ENCODE measurements around the gene JAKMIP2. TPM values are rescaled to one million over a fixed set of nuclear protein-coding genes. Genes with fewer than 3 reads are reported as not detected.

JAKMIP2 gene
- total and polyA plus RNA-seq, 10 of the 15 experiments (the other 5 are each of a cell fraction or from before 2014, with no cell fraction given) = 0.51 to 1.8 (median 0.89) TPM

DNA sequence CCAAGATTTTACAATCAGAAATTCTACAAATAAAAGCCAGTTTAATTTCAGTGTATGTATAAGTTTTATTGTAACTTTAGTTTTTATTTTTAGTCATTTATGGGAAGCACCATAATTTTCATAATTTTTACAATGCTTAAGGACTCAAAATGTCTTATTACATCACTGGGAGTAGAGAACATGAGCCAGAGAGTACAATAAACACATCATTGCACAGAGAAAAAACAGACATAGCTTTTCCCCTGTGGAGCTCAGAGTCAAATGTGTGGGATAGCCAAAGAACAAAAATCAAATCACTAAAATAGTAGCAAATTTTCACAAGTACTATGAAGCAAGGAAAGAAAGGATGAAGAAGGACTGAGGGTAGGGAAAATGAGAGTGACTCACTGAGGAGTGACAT, 5.5 kb upstream of the JAKMIP2 start:
- H3K36me3 ChIP-seq (ENCODE audit: control insufficient read depth in 2 of 2, insufficient read depth in 2 of 2, low read length in 1 of 2) = no peaks in the 10 kb centered on the region
- no peak for FAIRE-seq
- CTCF ChIA-PET = no interaction called here
- SMC1A ChIA-PET (ENCODE audit: uncharacterized antibody, unreplicated experiment) = no interaction called here
- no peak overlapping the region for H3K27ac ChIP-seq (ENCODE audit: control insufficient read depth, insufficient read depth)
- no peaks in the 10 kb centered on the region for H3K9me3 ChIP-seq (replicated peaks; ENCODE audit: control insufficient read depth, insufficient read depth, low read length)
- intact Hi-C loops (cut with micrococcal nuclease; ENCODE audit: unreplicated experiment) (no loop called here), in situ Hi-C loops (cut with MboI) (no loop called here)
- no peak overlapping the region for H3K4me2 ChIP-seq (ENCODE audit: control insufficient read depth, insufficient read depth)
- H3K79me2 ChIP-seq (ENCODE audit: control insufficient read depth, insufficient read depth, low read length) = no peaks in the 10 kb centered on the region
- H4K20me1 ChIP-seq (ENCODE audit: control insufficient read depth, insufficient read depth) = no peaks in the 10 kb centered on the region
- POLR2A ChIA-PET = interaction anchor here (0.5 kb wide), 1 partner anchor 335 kb away, joined by 3 read pairs; no protein-coding TSS in a partner anchor
- no peak for ATAC-seq
- RAD21 ChIA-PET (ENCODE audit: unreplicated experiment) = no interaction called here
- no peak overlapping the region for H3K4me3 ChIP-seq
- H2AFZ ChIP-seq (ENCODE audit: control insufficient read depth, low read depth, low read length) = no peak overlapping the region
- H3K4me1 ChIP-seq (ENCODE audit: control insufficient read depth, insufficient read depth, low read length) = no peaks in the 10 kb centered on the region
- DNase-seq (ENCODE audit: low read depth, low spot score) = no peak
- H3K9ac ChIP-seq (ENCODE audit: control insufficient read depth, insufficient read depth, low read length) = no peak overlapping the region
- no TSS peak for BruUV-seq (replicated peaks)
- no peaks in the 10 kb centered on the region for H3K27me3 ChIP-seq (replicated peaks in 1 of 2; ENCODE audit: control insufficient read depth in 2 of 2, insufficient read depth in 2 of 2, low read length in 1 of 2)
- TF ChIP-seq, protein P1, sequence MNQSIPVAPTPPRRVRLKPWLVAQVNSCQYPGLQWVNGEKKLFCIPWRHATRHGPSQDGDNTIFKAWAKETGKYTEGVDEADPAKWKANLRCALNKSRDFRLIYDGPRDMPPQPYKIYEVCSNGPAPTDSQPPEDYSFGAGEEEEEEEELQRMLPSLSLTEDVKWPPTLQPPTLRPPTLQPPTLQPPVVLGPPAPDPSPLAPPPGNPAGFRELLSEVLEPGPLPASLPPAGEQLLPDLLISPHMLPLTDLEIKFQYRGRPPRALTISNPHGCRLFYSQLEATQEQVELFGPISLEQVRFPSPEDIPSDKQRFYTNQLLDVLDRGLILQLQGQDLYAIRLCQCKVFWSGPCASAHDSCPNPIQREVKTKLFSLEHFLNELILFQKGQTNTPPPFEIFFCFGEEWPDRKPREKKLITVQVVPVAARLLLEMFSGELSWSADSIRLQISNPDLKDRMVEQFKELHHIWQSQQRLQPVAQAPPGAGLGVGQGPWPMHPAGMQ (IDR thresholded peaks at IDR 0.05; ENCODE audit: borderline replicate concordance) = no peak
- TF ChIP-seq, protein P2, sequence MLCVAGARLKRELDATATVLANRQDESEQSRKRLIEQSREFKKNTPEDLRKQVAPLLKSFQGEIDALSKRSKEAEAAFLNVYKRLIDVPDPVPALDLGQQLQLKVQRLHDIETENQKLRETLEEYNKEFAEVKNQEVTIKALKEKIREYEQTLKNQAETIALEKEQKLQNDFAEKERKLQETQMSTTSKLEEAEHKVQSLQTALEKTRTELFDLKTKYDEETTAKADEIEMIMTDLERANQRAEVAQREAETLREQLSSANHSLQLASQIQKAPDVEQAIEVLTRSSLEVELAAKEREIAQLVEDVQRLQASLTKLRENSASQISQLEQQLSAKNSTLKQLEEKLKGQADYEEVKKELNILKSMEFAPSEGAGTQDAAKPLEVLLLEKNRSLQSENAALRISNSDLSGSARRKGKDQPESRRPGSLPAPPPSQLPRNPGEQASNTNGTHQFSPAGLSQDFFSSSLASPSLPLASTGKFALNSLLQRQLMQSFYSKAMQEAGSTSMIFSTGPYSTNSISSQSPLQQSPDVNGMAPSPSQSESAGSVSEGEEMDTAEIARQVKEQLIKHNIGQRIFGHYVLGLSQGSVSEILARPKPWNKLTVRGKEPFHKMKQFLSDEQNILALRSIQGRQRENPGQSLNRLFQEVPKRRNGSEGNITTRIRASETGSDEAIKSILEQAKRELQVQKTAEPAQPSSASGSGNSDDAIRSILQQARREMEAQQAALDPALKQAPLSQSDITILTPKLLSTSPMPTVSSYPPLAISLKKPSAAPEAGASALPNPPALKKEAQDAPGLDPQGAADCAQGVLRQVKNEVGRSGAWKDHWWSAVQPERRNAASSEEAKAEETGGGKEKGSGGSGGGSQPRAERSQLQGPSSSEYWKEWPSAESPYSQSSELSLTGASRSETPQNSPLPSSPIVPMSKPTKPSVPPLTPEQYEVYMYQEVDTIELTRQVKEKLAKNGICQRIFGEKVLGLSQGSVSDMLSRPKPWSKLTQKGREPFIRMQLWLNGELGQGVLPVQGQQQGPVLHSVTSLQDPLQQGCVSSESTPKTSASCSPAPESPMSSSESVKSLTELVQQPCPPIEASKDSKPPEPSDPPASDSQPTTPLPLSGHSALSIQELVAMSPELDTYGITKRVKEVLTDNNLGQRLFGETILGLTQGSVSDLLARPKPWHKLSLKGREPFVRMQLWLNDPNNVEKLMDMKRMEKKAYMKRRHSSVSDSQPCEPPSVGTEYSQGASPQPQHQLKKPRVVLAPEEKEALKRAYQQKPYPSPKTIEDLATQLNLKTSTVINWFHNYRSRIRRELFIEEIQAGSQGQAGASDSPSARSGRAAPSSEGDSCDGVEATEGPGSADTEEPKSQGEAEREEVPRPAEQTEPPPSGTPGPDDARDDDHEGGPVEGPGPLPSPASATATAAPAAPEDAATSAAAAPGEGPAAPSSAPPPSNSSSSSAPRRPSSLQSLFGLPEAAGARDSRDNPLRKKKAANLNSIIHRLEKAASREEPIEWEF (IDR thresholded peaks at IDR 0.05; ENCODE audit: insufficient replicate concordance, low read depth, low read length) = no peak
- no peak for TF ChIP-seq TAF1 (IDR thresholded peaks at IDR 0.05; ENCODE audit: borderline replicate concordance, low read depth, low read length)
- TF ChIP-seq, protein P3, sequence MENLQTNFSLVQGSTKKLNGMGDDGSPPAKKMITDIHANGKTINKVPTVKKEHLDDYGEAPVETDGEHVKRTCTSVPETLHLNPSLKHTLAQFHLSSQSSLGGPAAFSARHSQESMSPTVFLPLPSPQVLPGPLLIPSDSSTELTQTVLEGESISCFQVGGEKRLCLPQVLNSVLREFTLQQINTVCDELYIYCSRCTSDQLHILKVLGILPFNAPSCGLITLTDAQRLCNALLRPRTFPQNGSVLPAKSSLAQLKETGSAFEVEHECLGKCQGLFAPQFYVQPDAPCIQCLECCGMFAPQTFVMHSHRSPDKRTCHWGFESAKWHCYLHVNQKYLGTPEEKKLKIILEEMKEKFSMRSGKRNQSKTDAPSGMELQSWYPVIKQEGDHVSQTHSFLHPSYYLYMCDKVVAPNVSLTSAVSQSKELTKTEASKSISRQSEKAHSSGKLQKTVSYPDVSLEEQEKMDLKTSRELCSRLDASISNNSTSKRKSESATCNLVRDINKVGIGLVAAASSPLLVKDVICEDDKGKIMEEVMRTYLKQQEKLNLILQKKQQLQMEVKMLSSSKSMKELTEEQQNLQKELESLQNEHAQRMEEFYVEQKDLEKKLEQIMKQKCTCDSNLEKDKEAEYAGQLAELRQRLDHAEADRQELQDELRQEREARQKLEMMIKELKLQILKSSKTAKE (IDR thresholded peaks at IDR 0.05; ENCODE audit: low read depth, poor library complexity, severe bottlenecking) = no peak
- TF ChIP-seq BCL11A (IDR thresholded peaks at IDR 0.05; ENCODE audit: low read depth, low read length) = no peak
- TF ChIP-seq SMARCA5 (IDR thresholded peaks at IDR 0.05) = no peak
- TF ChIP-seq ZNF622 (IDR thresholded peaks at IDR 0.05) = no peak
- no peak for TF ChIP-seq NFXL1 (IDR thresholded peaks at IDR 0.05; ENCODE audit: borderline replicate concordance)
- TF ChIP-seq EED (IDR thresholded peaks at IDR 0.05; ENCODE audit: low read depth) = no peak
- TF ChIP-seq KLF5 (IDR thresholded peaks at IDR 0.05; ENCODE audit: partially characterized antibody) = no peak
- TF ChIP-seq KAT2A (conservative IDR thresholded peaks at IDR 0.05; ENCODE audit: control insufficient read depth, low read depth, low read length) = no peak
- TF ChIP-seq, protein P4, sequence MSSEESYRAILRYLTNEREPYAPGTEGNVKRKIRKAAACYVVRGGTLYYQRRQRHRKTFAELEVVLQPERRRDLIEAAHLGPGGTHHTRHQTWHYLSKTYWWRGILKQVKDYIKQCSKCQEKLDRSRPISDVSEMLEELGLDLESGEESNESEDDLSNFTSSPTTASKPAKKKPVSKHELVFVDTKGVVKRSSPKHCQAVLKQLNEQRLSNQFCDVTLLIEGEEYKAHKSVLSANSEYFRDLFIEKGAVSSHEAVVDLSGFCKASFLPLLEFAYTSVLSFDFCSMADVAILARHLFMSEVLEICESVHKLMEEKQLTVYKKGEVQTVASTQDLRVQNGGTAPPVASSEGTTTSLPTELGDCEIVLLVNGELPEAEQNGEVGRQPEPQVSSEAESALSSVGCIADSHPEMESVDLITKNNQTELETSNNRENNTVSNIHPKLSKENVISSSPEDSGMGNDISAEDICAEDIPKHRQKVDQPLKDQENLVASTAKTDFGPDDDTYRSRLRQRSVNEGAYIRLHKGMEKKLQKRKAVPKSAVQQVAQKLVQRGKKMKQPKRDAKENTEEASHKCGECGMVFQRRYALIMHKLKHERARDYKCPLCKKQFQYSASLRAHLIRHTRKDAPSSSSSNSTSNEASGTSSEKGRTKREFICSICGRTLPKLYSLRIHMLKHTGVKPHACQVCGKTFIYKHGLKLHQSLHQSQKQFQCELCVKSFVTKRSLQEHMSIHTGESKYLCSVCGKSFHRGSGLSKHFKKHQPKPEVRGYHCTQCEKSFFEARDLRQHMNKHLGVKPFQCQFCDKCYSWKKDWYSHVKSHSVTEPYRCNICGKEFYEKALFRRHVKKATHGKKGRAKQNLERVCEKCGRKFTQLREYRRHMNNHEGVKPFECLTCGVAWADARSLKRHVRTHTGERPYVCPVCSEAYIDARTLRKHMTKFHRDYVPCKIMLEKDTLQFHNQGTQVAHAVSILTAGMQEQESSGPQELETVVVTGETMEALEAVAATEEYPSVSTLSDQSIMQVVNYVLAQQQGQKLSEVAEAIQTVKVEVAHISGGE (CRISPR knock-in tag; IDR thresholded peaks at IDR 0.05) = no peak
- TF ChIP-seq ZSCAN29 (IDR thresholded peaks at IDR 0.05) = no peak
- TF ChIP-seq SREBF1 (IDR thresholded peaks at IDR 0.05; ENCODE audit: low read length) = no peak

Measured in GM12878 (cell line).